Epithelial cell of esophagus (primary cell): ENCODE measurements around the gene FBP1.

Source experiments
- DNase-seq: peaks from one replicate; pipeline ENCODE4 v3.0.0; 2010; ENCODE audit warnings: low read depth
- H3K4me3 ChIP-seq: 2 replicates; pipeline ENCODE4 v1.5.1; 2011; ENCODE audit warnings: mild to moderate bottlenecking, low read length, control low read depth
- CTCF ChIP-seq: IDR thresholded peaks from 2 replicates; pipeline ENCODE4 v1.5.1; 2011; ENCODE audit warnings: low read depth, mild to moderate bottlenecking, low read length, control low read depth, inconsistent platforms; ENCODE audit not compliant: insufficient read depth; ENCODE audit errors: missing control alignments

The FBP1 gene

GRCh38 chr9:94554439-94555331 lies 84.6 kb downstream of the FBP1 start, which contains the start of gene PCAT7:
PCAT7 (plus strand) TSS chr9:94555083.
- peak; percentile 36 for DNase-seq
- no peak within 1 kb of the TSS for H3K4me3 ChIP-seq
- peak; percentile 27 for TF ChIP-seq CTCF

- H3K4me3 ChIP-seq = no peak overlapping the region
- TF ChIP-seq CTCF = no peak
Measured at GRCh38 chr9:94554078-94554438, 85.3 kb downstream of the FBP1 start.

More at GRCh38 chr9:94554078-94554438, 85.3 kb downstream of the FBP1 start:
- no peak for DNase-seq
